Measurements from ENCODE around the gene ARHGEF5. TPM values are rescaled to one million over a fixed set of nuclear protein-coding genes. Genes with fewer than 3 reads are reported as not detected.

Gene ARHGEF5
- total and polyA plus RNA-seq, 10 of the 15 experiments (the other 5 are each of a cell fraction or from before 2014, with no cell fraction given) = 1.6 to 17.2 (median 7.8) TPM

- Histone ChIP-seq H3K79me2 (ENCODE audit: control insufficient read depth, insufficient read depth, low read length) (no peaks in the 10 kb centered on the region), H3K4me1 (ENCODE audit: control insufficient read depth, insufficient read depth, low read length) (no peaks in the 10 kb centered on the region), H3K9me3 (replicated peaks; ENCODE audit: control insufficient read depth, insufficient read depth, low read length) (no peaks in the 10 kb centered on the region), H3K4me2 (ENCODE audit: control insufficient read depth, insufficient read depth) (no peak overlapping the region), H3K36me3 (ENCODE audit: control insufficient read depth in 2 of 2, insufficient read depth in 2 of 2, low read length in 1 of 2) (no peaks in the 10 kb centered on the region), H4K20me1 (ENCODE audit: control insufficient read depth, insufficient read depth) (no peaks in the 10 kb centered on the region), H2AFZ (ENCODE audit: control insufficient read depth, low read depth, low read length) (no peak overlapping the region), H3K27me3 (replicated peaks in 1 of 2; ENCODE audit: control insufficient read depth in 2 of 2, insufficient read depth in 2 of 2, low read length in 1 of 2) (no peaks in the 10 kb centered on the region; a peak in 1 of 4 replicates), H3K27ac (ENCODE audit: control insufficient read depth, insufficient read depth) (no peak overlapping the region), H3K4me3 (no peak overlapping the region), H3K9ac (ENCODE audit: control insufficient read depth, insufficient read depth, low read length) (no peak overlapping the region)
- no peak for DNase-seq (ENCODE audit: low read depth, low spot score)
- intact Hi-C loops (cut with micrococcal nuclease; ENCODE audit: unreplicated experiment) = no loop called here
- RAD21 ChIA-PET (ENCODE audit: unreplicated experiment) = no interaction called here
- in situ Hi-C loops (cut with MboI) = loop anchor here (25.0 kb wide), 1 partner anchor 485 kb away; the partner anchor contains the start of gene TCAF1
- POLR2A ChIA-PET = no interaction called here
- no TSS peak for BruUV-seq (replicated peaks)
- CTCF ChIA-PET = no interaction called here
- SMC1A ChIA-PET (ENCODE audit: uncharacterized antibody, unreplicated experiment) = no interaction called here
- no peak for ATAC-seq
- FAIRE-seq = no peak
- WGBS (ENCODE audit: insufficient coverage, insufficient replicate concordance, low lambda C conversion rate, missing lambda C conversion rate) = 1% methylated on average over 4 of the region's 4 CpGs
- no peak for TF ChIP-seq NR2F1 (conservative IDR thresholded peaks at IDR 0.05)
- TF ChIP-seq CEBPZ (IDR thresholded peaks at IDR 0.05; ENCODE audit: low read depth, low read length) = no peak
- TF ChIP-seq TARDBP (IDR thresholded peaks at IDR 0.05; ENCODE audit: borderline replicate concordance) = no peak
- TF ChIP-seq BCL11A (IDR thresholded peaks at IDR 0.05; ENCODE audit: low read depth, low read length) = no peak
- TF ChIP-seq ZNF592 (IDR thresholded peaks at IDR 0.05) = no peak
- TF ChIP-seq SREBF2 (IDR thresholded peaks at IDR 0.05; ENCODE audit: low read length) = no peak
- TF ChIP-seq ZNF274 (IDR thresholded peaks at IDR 0.05; ENCODE audit: insufficient read depth, insufficient read length) = no peak
- no peak for TF ChIP-seq MYB (IDR thresholded peaks at IDR 0.05; ENCODE audit: borderline replicate concordance, low read depth, low read length)
- TF ChIP-seq MEF2B (IDR thresholded peaks at IDR 0.05; ENCODE audit: partially characterized antibody, poor library complexity, severe bottlenecking) = no peak
- TF ChIP-seq NRF1 (conservative IDR thresholded peaks at IDR 0.05; ENCODE audit: low read depth, low read length) = no peak
- TF ChIP-seq SMAD5 (IDR thresholded peaks at IDR 0.05; ENCODE audit: low read depth) = no peak
- TF ChIP-seq KLF5 (IDR thresholded peaks at IDR 0.05; ENCODE audit: partially characterized antibody) = no peak
- no peak for TF ChIP-seq MXI1 (IDR thresholded peaks at IDR 0.05; ENCODE audit: low read depth, low read length)
- no peak for TF ChIP-seq BMI1 (IDR thresholded peaks at IDR 0.05; ENCODE audit: borderline replicate concordance)
- TF ChIP-seq PAX8 (IDR thresholded peaks at IDR 0.05) = no peak
Measured at GRCh38 chr7:144397086-144397485, 41.9 kb downstream of the ARHGEF5 start.

Measured in GM12878 (cell line).